Brain pericyte (primary cell): ENCODE measurements around the gene A1BG.
A peak's percentile ranks its signal among the peaks of the same experiment; 100 is the strongest.
"Not testable (repeated sequence)": the region's sequence is repeated elsewhere in the genome, so short reads cannot be mapped to it uniquely, and the experiment has no call there.

Experiments
- DNase-seq: peaks from one replicate; pipeline ENCODE4 v3.0.0-alpha.2; 2012; ENCODE audit warnings: low read depth, low spot score

The A1BG gene

DNA sequence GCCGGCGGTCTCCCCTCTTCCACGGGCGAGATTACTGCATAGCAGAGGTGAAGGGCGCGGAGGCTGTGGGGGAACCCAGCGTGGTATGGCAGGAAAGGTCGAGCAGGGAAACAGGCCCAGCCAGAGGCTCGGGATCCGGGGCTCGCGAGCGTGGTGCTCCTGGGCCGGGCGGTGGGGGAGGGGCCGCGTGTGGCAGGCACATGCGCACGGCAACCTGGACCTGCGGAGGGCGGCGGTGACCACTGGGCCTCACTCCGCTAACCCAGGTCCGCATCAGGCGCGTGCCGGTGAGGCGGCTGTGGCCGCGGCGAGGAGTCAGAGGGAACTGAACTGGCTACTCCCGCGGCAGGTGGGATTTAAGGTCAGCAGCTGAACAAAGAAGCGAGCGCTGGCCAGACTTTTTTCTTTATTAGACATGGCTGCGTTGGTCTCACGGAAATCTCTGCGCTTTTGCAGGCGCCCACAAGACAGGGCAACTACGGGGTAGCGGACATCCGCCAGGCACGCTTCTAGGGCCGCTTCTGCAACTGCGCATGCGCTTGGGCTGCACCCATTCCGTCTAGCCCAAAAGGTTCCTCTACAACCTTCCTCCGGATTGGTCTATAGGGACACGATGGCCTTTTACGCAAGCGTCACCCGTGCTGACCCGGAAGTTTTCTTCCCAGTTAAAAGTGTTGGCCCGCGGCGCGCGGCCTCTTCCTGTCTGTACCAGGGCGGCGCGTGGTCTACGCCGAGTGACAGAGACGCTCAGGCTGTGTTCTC is 33.5 kb upstream of the A1BG start, which contains the start of gene RPS5:
Gene RPS5, plus strand, starts transcription at position 694 of the 762 bp plus-strand sequence. CDS start 869 bp downstream, outside the sequence.
- DNase-seq, result peak; percentile 93

- DNase-seq, result no peak
Measured at GRCh38 chr19:58385891-58386575, 32.7 kb upstream of the A1BG start.

GRCh38 chr19:58385313-58385890 is 32.1 kb upstream of the A1BG start:
- no peak for DNase-seq

DNA sequence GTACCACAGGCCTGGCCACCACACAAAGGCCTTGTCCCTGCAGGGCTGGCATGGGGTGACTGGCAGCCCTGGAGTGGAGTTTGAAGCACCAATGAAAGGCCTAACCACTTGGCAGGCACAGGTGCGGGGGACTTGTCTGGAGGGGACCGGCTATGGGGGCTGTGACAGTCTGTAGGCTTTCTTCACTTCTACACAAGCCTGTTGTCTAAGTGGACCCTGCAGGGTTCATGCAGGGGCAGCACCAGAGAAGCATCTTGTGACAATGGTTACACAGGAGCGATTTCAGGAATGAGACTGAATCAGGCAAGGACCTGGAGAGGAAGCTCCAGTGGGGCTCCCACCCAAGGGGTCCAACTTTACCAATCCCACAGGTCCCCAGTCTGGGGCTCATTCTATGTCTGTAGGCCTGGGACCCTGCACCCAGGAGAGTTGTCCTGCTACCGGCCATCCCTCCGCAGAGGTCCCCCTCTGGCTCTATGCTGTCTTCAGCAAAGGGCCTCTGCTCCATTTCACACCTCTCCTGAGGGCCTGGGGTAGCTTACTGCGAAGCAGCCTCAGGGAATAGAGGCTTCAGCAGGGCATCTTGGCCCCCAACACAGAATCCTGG is 29.8 kb upstream of the A1BG start:
- no peak for DNase-seq

GRCh38 chr19:58381460-58382212 is 28.3 kb upstream of the A1BG start:
- DNase-seq, result no peak

- DNase-seq, result peak; percentile 100
Measured at GRCh38 chr19:58380662-58381459, 27.6 kb upstream of the A1BG start, which contains the start of gene ZNF837. TSS of gene ZNF837 (minus strand) at chr19:58381030. CDS start at chr19:58369332, 11,698 bp downstream.

DNA sequence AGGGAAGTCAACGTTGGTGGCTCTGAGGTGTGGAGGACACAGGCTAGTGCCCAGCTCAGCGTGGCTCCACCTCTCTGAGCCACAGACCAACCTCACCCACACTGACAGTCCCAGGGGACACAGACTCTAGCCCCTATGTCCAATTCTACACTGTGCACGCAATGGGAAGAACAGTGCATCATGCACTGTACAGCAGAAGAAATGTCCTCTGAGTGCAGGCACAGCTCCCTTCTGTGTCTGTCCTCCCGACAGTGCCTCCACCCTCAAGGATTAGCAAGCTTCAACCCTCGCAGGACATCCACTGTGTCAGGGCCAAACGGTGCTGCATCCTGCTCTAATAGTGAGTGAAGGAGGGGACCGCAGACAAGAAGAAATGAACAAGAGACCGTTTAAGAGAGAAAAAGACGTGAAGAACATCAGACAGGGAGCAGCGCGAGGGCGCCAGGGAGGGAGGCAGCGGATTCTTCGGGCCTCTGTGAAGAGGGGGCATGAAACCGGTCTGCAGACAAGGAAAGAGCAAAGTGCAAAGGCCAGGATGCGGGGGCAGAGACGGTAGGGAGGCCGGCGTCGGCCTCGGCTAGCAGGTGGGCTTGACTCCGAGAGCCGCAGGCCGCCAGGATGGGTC is 26.9 kb upstream of the A1BG start:
- no peak for DNase-seq

GRCh38 chr19:58379246-58379645 is 26.0 kb upstream of the A1BG start:
- no peak for DNase-seq

DNA sequence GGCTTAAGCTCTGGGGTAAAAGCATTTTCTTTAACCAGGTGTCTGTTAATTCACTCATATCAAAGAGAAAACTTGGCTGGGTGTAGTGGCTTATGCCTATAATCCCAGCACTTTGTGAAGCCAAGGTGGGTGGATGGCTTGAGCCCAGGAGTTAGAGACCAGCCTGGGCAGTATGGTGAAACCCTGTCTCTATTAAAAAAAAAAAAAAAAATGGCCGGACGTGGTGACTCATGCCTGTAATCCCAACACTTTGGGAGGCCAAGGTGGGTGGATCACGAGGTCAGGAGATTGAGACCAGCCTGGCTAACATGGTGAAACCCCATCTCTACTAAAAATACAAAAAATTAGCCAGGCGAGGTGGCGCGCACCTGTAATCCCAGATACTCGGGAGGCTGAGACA is 23.4 kb upstream of the A1BG start:
- DNase-seq, result not testable (repeated sequence)

GRCh38 chr19:58374200-58374599 is 20.9 kb upstream of the A1BG start:
- no peak for DNase-seq

DNA sequence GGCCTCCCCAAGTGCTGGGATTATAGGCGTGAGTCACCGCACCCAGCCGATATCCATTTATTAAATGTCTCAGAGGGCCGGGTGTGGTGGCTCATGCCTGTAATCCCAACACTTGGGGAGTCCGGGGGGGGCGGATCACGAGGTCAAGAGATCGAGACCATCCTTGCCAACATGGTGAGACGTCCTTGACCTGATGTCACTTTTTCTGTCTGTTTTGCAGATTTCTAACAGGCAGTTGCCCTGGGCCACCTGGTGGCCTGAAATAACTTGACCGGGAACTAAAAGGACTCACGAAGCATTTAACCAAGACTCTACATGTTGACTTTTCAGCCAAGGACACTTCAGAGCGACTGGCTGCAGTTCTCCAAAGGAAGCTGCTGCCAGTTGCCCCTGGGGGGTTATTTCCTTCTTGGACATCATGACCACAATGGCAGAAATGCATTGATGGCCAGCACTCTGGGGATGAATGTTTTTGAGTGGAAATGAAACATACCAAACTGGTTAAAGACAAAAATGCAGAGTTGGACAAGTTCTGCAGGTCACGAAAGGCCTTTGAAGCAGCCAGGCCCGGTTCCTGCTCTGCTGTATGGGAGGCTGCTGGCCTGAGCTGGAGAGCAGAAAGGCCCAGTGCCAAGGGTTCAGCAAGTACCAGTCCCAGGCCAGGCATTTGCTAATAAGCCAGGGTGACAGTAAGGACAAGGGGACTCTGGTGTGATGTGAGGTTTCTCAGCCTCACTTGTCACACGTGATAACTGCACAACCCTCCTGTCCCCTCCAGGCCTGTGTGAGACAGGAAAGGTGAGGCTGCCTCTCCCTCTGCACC is 19.2 kb upstream of the A1BG start:
- DNase-seq, result no peak

DNA sequence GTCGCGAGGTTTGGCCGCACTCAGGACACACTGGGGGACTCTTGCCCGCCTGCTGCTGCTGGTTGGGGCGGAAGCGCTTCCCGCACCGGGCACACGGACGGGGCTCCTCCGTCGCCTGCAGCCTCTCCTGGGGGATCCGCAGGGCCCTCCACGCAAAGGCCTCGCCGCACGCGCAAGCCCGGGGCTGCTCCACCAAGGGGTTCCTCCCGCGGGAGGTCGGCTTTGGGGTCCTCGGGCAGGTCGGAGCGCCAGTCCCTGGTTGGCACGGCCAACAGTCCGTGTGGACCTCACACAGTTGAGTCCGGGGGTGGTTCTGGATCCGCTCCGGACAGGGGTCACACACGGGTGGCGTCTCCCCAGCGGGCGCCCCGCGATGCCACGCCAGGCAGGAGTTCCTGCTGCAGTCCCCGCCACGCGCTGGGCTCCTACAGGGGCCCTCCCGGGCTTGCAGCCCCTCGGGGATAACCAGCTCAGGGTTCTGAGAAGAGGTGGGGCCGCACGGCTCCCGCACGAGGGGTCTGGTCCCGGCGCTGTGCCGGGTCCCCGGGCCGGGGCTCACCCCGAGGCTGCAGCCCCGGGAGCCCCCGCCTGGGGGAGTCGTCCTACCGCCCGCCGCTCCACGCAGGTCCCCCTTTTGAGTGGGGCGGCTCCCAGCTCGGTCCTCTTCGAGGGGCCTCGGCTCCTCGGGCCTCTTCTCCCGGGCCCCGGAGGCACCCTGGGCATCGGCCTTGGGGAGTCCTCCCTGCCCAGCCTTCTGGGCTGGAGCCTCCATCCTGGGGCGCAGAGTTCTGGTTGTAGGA is 15.5 kb upstream of the A1BG start:
- DNase-seq, result no peak

DNA sequence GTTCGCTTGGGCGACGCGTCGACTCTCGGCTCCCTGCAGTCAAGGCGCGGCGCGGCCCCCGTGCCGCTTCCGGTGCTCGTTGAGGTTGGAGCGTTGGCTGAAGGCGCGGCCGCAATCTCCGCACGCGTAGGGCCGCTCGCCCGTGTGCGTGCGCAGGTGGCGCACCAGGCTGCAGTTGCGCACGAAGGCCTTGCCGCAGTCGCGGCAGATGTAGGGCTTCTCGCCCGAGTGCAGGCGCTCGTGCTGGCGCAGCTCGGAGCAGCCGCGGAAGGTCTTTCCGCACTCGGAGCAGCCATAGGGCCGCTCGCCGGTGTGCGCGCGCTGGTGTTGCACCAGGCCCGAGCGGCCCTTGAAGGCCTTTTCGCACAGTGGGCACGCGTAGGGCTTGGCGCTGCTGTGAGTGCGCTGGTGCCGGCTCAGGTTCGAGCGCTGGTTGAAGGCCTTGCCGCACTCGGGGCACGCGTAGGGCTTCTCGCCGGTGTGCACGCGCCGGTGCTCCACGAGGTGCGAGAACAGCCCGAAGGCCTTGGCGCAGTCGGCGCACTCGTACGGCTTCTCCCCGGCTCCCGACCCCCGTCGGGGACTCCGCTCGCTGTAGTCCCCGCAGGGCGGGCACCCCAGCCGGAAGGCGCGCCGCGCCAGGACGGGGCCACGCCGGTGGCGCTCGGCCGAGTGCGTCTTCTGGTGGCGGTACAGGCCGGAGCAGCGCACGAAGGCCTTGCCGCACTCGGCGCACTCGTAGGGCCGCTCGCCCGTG is 14.6 kb upstream of the A1BG start:
- DNase-seq, result no peak

GRCh38 chr19:58366585-58367430 is 13.5 kb upstream of the A1BG start:
- DNase-seq, result no peak

DNA sequence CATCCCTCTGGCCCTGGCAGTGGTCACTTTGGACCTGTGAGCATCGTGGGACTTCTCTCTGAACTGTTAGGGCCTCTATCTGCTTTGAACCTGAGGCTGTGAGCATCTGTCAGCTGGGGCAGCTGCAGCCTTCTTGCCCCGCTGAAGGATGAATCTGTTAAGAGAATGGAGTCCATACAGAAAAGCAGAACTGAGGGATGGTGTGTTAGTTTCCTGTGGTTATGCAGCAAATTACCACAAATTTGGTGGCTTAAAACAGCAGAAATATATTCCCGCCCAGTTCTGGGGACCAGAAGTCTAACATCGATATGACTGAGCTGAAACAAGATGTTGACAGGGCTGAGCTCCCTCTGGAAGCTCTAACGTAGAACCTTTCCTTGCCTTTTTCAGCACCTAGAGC is 10.9 kb upstream of the A1BG start:
- DNase-seq, result no peak

- DNase-seq, result peak; percentile 93
Measured at GRCh38 chr19:58362272-58362994, 9.1 kb upstream of the A1BG start, which contains the start of gene ZNF497. TSS of gene ZNF497 (minus strand) at chr19:58362751. CDS start at chr19:58357635, 5,116 bp downstream.
